EL (cell line): ENCODE measurements around the gene SORCS1.

Source experiments
- DNase-seq: peaks from one replicate; pipeline ENCODE4 v3.0.0-alpha.2; 2016

Gene SORCS1

GRCh38 chr10:106795619-106796018 lies 368.9 kb downstream of the SORCS1 start:
- DNase-seq = peak; percentile 1

GRCh38 chr10:106793617-106794016 lies 370.9 kb downstream of the SORCS1 start:
- no peak for DNase-seq

GRCh38 chr10:106789623-106790022 lies 374.9 kb downstream of the SORCS1 start:
- no peak for DNase-seq

DNA sequence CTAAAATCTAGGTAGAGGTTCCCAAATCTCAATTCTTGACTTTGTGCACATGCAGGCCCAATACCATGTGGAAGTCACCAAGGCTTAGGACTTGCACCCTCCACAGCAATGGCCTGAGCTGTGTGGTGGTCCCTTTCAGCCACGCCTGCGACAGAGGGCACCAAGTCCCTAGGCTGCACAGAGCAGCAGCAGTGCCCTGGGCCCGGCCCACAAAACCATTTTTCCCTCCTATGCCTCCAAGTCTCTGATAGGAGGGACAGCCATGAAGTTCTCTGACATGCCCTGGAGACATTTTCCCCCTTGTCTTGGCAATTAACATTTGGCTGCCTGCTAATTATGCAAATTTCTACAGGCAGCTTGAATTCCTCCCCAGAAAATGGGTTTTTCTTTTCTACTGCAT lies 375.5 kb downstream of the SORCS1 start:
- no peak for DNase-seq

DNA sequence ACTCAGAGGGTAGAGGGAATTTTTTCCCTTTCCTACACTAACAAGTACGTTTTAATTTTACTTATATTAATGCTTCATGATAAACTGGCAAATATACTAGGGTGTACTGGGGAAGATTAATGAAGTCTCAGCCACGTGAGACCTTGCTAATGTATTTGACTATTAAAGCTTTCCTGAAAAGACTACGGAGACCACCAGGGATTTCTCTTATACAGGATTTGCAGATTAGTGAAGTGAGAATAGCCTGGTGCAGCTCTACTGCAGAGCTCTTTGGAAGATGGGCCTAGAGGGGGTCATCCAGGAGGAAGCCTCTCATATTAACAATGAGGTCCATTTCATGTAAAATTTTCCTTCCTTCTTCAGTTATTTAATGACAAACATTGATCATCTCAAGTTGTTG lies 379.0 kb downstream of the SORCS1 start:
- DNase-seq = no peak

GRCh38 chr10:106780632-106781031 lies 383.9 kb downstream of the SORCS1 start:
- no peak for DNase-seq

DNA sequence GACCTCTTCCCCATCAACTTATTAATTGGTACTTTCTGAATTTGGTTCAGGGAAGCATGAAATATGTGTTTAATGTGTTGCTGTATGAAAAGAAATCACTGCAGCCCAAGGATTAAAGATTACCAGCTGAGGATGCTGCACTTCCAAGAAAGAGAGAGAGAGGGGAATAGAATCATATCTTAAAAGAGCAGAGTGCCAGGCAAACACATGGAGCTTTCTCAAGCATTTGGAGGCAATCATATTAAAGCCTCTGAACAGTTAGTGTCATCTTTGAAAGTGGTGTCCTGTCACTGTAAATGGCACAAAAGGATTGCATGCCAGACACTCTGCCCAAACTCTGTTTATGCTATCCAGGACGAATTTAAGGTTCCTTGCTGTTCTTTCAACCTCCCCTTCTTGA lies 386.7 kb downstream of the SORCS1 start:
- DNase-seq = no peak

DNA sequence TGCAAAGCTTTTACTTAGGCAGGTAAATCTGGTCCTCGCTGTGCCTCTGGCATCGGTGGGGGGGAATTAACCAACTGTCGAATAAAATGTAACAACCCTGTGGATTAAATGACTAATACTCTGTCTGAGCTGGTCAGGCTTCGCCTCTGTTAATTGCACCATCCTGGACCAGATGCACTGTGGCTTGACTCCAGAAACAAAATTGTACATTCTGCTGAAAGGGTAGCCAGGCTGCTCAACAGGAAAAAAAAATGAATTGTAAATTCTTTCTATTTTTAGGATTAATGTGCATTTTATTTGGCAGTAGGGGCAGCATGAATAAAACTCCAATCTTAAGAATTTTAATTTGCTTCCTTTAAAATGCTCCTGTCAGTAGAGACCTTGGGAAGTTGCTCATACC lies 389.4 kb downstream of the SORCS1 start:
- DNase-seq = no peak

- no peak for DNase-seq
Measured at GRCh38 chr10:106772957-106773356, 391.5 kb downstream of the SORCS1 start.

GRCh38 chr10:106771154-106771553 lies 393.4 kb downstream of the SORCS1 start:
- DNase-seq = no peak

GRCh38 chr10:106768204-106768603 lies 396.3 kb downstream of the SORCS1 start:
- DNase-seq = no peak

DNA sequence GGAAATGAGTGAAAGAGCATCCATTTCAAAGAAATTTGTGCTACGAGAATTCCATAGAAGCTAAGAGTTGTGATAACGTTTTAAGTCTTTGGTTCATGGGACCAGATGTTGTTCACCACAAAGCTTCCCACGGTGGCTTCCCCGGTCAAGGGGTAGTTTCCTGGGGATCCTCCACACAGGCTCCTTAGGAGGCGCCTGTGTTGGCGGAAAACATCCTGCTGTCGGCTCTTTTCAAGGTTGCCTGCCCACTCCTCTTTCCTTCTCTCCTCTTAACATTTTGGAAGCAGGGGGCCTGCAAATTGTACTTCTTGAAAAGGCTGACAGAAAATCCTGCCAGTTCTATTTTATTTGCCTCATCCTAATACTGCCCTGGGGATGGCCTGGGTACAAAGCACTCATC lies 398.6 kb downstream of the SORCS1 start:
- DNase-seq = no peak

GRCh38 chr10:106765241-106765754 lies 399.2 kb downstream of the SORCS1 start:
- no peak for DNase-seq

DNA sequence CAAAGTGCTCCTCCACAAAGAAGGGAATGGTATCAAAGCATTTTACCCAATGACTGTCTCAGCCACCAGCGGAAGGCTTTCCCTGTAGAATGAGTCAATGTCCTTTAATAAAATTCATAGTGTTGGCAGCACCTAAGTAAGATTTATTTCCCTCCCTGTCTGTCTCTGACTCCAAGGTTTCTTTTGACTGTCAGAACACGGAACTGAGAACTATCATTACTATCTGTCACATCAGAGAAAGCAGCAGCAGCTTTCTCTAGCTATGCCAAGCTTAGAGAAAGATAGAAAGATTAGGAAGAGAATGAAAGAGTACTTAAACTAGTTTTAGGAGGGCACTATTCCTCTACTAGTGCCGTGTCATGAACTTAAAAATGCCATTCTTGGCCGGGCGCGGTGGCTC lies 400.1 kb downstream of the SORCS1 start:
- DNase-seq = no peak

GRCh38 chr10:106761906-106762305 lies 402.6 kb downstream of the SORCS1 start:
- DNase-seq = no peak

DNA sequence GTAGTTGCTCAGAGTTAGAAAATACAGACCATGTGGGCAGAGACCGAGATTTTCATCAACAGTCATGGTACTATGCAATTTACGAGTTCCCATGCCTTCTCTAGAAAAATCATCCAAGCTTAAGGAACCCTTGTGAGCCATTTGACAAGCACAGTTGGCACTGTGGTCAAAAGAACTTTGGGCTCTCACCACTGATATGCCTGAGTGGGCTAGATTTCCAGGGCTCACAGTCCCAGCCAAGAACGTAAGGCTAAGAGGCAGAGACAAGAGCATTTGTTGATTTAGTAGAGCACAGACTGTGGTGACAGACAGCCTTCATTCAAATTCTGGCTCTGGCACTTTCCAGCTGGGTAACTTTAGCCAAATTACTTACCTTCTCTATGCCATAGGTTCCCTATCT lies 407.0 kb downstream of the SORCS1 start:
- no peak for DNase-seq

- DNase-seq = no peak
Measured at GRCh38 chr10:106751091-106751490, 413.4 kb downstream of the SORCS1 start.

GRCh38 chr10:106746868-106747267 lies 417.6 kb downstream of the SORCS1 start:
- no peak for DNase-seq

DNA sequence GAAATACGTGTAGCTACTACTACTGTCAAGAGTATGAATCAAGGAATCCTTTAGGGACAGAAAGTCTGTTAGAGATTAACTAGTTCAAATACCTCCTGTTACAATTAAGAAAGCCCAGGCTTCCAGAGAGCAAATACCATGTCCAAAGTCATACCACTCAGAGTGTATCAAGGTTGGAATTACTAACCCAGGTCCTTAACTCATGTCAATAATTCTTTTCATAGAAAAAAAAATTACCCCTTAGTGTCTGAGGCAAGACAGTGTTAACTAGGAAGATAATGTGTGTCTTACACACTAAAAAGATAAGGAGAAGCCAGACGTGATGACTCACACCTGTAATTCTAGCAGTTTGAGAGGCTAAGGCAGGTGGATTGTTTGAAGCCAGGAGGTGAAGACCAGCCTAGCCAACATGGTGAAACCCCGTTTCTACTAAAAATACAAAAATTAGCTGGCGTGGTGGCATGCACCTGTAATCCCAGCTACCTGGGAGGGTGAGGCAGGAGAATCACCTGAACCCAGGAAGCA lies 423.4 kb downstream of the SORCS1 start:
- no peak for DNase-seq

- DNase-seq = no peak
Measured at GRCh38 chr10:106740071-106740470, 424.4 kb downstream of the SORCS1 start.

DNA sequence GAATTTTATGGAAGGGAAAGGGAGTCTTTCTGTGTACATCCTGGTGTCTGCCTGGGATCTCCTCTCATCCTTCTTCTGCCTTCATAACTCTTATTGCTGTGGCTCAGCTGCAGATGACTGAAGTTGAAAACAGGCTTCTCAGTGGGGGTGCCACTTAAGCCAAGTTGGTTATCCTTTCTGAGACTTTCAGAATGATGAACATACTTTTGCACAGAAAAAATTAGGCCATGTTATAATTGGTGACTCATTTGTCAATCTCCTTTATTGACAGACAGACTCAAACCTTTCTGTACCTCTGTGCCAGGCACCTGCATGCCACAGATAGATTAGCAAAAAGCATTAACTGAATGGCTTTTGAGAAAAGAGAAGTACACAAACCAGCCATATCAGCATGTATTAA lies 430.3 kb downstream of the SORCS1 start:
- DNase-seq = no peak

DNA sequence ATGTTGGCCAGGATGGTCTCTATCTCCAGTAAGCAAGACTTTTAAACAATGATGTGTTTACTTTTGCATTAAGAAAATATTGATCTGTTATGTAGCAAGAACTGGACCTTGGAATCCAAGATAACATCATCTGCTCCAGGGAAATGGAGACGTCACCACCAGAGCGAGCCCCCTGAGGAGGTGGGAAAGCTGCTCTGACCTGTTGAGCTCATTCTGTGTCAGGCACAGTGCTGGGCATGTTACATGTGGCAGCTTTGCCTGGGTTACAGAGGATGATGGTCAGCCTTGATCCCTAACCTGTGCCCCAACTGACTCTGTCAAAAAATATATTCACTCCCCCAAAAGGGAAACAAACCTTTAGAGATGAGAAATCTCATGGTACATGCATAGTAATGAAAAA lies 436.3 kb downstream of the SORCS1 start:
- DNase-seq = no peak

DNA sequence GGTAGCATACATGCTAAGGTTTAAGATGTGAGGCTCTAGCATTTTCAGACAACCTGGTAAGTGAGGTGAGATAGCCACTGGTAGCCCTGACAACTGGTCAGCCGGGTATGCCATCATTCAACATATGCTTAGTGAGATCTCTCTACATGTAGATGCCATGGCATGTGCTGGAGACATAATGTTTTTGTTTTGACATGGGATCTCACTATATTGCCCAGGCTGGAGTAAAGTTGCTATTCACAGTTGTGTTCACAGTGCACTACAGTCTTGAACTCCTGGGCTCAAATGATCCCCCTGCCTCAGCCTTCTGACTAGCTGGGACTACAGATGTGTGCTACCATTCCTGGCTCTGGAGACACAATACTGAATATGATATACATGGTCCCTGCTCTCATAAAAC lies 437.3 kb downstream of the SORCS1 start:
- DNase-seq = no peak

DNA sequence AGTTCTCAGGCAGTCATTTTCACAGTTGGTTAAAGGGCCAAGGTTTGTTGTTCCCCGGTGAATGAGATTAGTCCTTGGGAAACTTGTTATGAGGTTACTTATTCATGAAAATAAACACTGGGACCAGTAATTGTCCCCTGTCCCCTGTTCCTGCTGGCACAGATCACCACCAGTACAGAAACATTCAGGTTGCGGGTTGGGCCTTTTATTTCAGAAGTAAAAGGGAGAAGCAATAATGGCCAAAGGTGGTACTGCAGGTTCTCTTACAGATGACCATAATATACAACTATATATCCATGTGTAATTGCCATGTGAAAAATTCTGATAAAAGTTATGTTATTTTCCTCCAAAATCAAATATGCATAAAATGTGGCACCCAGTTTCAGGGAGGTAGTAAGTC lies 442.0 kb downstream of the SORCS1 start:
- DNase-seq = no peak

DNA sequence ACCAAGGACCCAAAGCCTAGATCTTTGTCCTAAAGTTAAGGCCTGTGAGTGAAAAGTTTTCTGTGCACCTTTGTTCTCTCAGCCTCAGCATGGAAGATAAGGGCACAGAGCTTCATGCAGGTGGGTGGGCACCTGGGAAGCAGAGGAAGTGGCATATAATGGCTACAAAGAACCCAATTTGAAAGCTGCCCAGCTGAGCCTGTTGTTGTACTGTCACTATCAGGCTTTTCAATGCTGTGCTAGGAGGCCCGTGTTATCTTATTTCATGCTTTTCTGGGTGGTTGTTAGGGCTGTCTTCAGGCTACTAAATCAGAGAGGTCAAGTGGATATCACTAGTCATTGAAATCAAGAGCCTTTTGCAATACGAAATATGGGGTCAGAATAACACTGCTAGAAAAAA lies 443.8 kb downstream of the SORCS1 start:
- no peak for DNase-seq

DNA sequence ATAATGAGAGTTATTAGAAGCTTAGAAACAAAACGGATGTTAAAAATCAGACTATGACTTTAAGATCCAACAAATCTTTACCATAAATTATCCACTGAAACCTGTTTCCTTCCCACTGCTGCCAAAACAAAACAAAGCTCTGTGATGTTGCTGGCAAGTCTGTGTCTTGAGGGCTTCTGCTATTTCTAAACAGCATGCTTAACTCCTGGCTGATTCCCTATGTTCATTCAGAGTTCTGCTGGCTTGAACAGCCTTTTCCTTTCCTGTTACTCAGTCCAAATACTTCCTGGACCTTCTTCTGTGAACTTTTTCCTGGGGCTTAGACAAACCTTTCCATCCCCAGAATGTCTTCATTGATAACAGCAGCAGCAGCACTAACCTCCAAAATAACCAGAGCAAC lies 448.1 kb downstream of the SORCS1 start:
- DNase-seq = no peak
